ENCODE data around the gene COL5A1.

COL5A1 gene

DNA sequence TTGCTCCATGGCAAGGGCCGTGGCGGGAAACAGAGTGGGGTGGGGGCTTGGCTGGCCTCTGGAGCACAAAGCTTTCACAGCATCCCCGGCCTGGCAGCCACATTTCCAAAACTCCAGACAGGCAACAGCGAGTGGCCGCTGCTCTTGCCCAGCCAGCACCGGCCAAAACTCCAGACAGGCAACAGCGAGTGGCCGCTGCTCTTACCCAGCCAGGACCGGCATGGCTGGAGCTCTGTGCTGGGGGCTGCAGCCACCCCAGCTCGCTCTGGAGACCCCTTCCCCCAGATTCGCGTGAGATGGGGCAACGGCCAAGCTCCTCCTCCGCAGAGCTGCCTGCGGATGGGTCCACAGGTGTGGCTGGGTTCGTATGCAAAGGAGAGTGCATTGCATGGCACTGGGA, 98.5 kb downstream of the COL5A1 start:
- 89% methylated on average over 16 of the region's 16 CpGs for WGBS
- no peak overlapping the region for H3K9ac ChIP-seq (ENCODE audit: low read length)
- H2BK12ac ChIP-seq (ENCODE audit: low read length in 2 of 2), result no peak overlapping the region
- H4K91ac ChIP-seq (ENCODE audit: low read length), result no peak overlapping the region
- H3K4ac ChIP-seq (ENCODE audit: low read depth in 1 of 2, low read length in 2 of 2), result no peak overlapping the region
- no peak for DNase-seq
- no peak overlapping the region for H3K18ac ChIP-seq (ENCODE audit: low read depth in 1 of 2, low read length in 2 of 2)
- H3K9me3 ChIP-seq (ENCODE audit: control insufficient read depth, low read length), result no peaks in the 10 kb centered on the region
- H3K23ac ChIP-seq (ENCODE audit: low read length in 2 of 2), result no peak overlapping the region
- H3K79me1 ChIP-seq (replicated peaks; ENCODE audit: low read length, poor library complexity, severe bottlenecking), result peaks cover 7% of the 10 kb centered on the region
- no peak overlapping the region for H2BK120ac ChIP-seq (ENCODE audit: low read depth, low read length)
- no peak overlapping the region for H3K27ac ChIP-seq (ENCODE audit: low read length, poor library complexity, severe bottlenecking)
- no peak overlapping the region for H3K4me3 ChIP-seq (ENCODE audit: insufficient read depth in 1 of 2, low read depth in 1 of 2, low read length in 2 of 2)
- H2BK15ac ChIP-seq (ENCODE audit: low read depth, poor library complexity, severe bottlenecking), result no peak overlapping the region
- H2AK5ac ChIP-seq (ENCODE audit: low read length, severe bottlenecking), result no peak overlapping the region
- peaks cover 12% of the 10 kb centered on the region for H3K4me1 ChIP-seq (ENCODE audit: control insufficient read depth, insufficient read depth, low read depth, low read length)
- no peak overlapping the region for H2BK5ac ChIP-seq (ENCODE audit: low read depth, low read length, poor library complexity, severe bottlenecking)
- no peak overlapping the region for H2AFZ ChIP-seq (ENCODE audit: low read depth, low read length)
- H3K27me3 ChIP-seq (ENCODE audit: control insufficient read depth in 1 of 2, insufficient read depth in 1 of 2, low read length in 2 of 2), result no peaks in the 10 kb centered on the region
- no peak overlapping the region for H4K8ac ChIP-seq (ENCODE audit: low read length)
- no peak overlapping the region for H3K4me2 ChIP-seq (ENCODE audit: low read length, poor library complexity, severe bottlenecking)
- H3K14ac ChIP-seq (ENCODE audit: low read length in 2 of 2), result peak overlapping the region in 1 of 2 experiments; percentile 18
- H3K36me3 ChIP-seq (ENCODE audit: control insufficient read depth in 1 of 2, insufficient read depth in 2 of 2, low read depth in 1 of 2, low read length in 2 of 2), result peaks cover 75 to 98% of the 10 kb centered on the region in 2 experiments

DNA sequence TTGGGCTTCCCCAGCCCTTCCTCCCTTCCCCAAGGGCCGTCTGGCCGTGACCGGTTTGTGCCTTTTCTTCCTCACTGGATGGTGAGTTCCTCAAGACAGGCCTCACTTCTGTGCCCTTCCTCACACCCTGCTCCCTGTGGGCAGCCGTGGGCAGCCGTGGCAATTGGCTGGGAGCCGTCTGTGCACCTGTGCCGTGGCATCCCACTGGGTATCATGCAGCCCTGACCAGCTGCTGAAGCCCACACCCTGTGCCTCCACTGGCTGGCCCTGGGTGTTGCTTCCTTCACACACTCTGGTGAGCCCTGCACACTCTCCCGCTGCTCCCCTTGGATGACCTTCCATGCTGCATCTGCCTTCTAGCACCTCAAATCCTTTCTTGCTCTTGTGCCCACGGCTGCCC, 100.2 kb downstream of the COL5A1 start:
- Histone ChIP-seq H3K27me3 (ENCODE audit: control insufficient read depth in 1 of 2, insufficient read depth in 1 of 2, low read length in 2 of 2) (no peaks in the 10 kb centered on the region), H2BK12ac (ENCODE audit: low read length in 2 of 2) (no peak overlapping the region), H3K23ac (ENCODE audit: low read length in 2 of 2) (no peak overlapping the region), H3K4me1 (ENCODE audit: control insufficient read depth, insufficient read depth, low read depth, low read length) (peaks cover 7% of the 10 kb centered on the region), H3K4me3 (ENCODE audit: insufficient read depth in 1 of 2, low read depth in 1 of 2, low read length in 2 of 2) (no peak overlapping the region), H4K91ac (ENCODE audit: low read length) (no peak overlapping the region), H2AK5ac (ENCODE audit: low read length, severe bottlenecking) (no peak overlapping the region), H2BK5ac (ENCODE audit: low read depth, low read length, poor library complexity, severe bottlenecking) (no peak overlapping the region), H3K4ac (ENCODE audit: low read depth in 1 of 2, low read length in 2 of 2) (no peak overlapping the region), H3K36me3 (ENCODE audit: control insufficient read depth in 1 of 2, insufficient read depth in 2 of 2, low read depth in 1 of 2, low read length in 2 of 2) (peaks cover 80 to 97% of the 10 kb centered on the region in 2 experiments), H3K14ac (ENCODE audit: low read length in 2 of 2) (no peak overlapping the region), H3K9ac (ENCODE audit: low read length) (no peak overlapping the region), H3K79me1 (replicated peaks; ENCODE audit: low read length, poor library complexity, severe bottlenecking) (peaks cover 5% of the 10 kb centered on the region), H3K18ac (ENCODE audit: low read depth in 1 of 2, low read length in 2 of 2) (no peak overlapping the region), H2BK15ac (ENCODE audit: low read depth, poor library complexity, severe bottlenecking) (no peak overlapping the region), H2AFZ (ENCODE audit: low read depth, low read length) (no peak overlapping the region), H2BK120ac (ENCODE audit: low read depth, low read length) (no peak overlapping the region), H3K4me2 (ENCODE audit: low read length, poor library complexity, severe bottlenecking) (no peak overlapping the region), H4K8ac (ENCODE audit: low read length) (no peak overlapping the region), H3K9me3 (ENCODE audit: control insufficient read depth, low read length) (no peaks in the 10 kb centered on the region), H3K27ac (ENCODE audit: low read length, poor library complexity, severe bottlenecking) (no peak overlapping the region)
- WGBS, result 93% methylated on average over 9 of the region's 9 CpGs
- no peak for DNase-seq

DNA sequence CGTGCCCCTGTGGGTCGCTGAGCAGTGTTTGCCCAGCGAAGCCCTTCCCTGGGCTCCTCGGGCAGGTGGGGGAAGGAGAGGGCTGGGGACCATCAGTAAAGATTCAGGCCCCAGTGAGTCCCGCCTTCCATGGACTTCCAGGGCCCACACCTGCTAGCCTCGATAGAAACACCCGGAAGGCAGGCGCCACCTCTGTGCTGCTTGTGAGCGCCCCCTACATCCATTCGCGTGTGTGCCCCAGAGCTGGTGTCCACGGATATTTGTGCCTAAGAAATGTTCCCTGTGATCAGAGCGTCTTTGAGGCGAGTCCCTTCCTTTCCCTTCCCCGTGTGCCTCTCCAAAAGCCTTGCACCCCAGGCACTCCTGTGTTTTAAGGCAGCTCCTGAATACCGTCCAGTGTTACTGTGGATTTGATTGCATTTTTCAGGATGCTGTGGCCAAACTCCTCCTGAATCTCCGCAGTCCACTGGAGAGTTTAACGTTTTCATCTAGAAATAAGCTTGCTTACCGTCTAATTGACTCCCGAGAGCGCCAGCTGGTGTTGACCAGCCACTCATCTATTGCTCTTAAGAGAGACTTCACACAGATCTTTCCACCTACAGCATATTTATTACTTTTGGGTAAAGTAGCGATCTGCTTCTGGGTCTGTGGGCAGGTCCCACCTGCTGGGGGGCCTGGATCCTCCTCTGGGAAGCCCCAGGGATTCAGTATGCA, 101.4 kb downstream of the COL5A1 start:
- Histone ChIP-seq H4K8ac (ENCODE audit: low read length) (no peak overlapping the region), H3K4ac (ENCODE audit: low read depth in 1 of 2, low read length in 2 of 2) (no peak overlapping the region), H2BK15ac (ENCODE audit: low read depth, poor library complexity, severe bottlenecking) (no peak overlapping the region), H2AK5ac (ENCODE audit: low read length, severe bottlenecking) (no peak overlapping the region), H4K91ac (ENCODE audit: low read length) (no peak overlapping the region), H3K9me3 (ENCODE audit: control insufficient read depth, low read length) (no peaks in the 10 kb centered on the region), H3K79me1 (replicated peaks; ENCODE audit: low read length, poor library complexity, severe bottlenecking) (peaks cover 4% of the 10 kb centered on the region), H3K4me1 (ENCODE audit: control insufficient read depth, insufficient read depth, low read depth, low read length) (peaks cover 6% of the 10 kb centered on the region), H3K4me2 (ENCODE audit: low read length, poor library complexity, severe bottlenecking) (no peak overlapping the region), H2BK5ac (ENCODE audit: low read depth, low read length, poor library complexity, severe bottlenecking) (no peak overlapping the region), H2AFZ (ENCODE audit: low read depth, low read length) (no peak overlapping the region), H3K14ac (ENCODE audit: low read length in 2 of 2) (no peak overlapping the region), H3K36me3 (ENCODE audit: control insufficient read depth in 1 of 2, insufficient read depth in 2 of 2, low read depth in 1 of 2, low read length in 2 of 2) (peaks cover 80 to 97% of the 10 kb centered on the region in 2 experiments), H3K9ac (ENCODE audit: low read length) (no peak overlapping the region), H3K4me3 (ENCODE audit: insufficient read depth in 1 of 2, low read depth in 1 of 2, low read length in 2 of 2) (no peak overlapping the region), H3K18ac (ENCODE audit: low read depth in 1 of 2, low read length in 2 of 2) (no peak overlapping the region), H3K27me3 (ENCODE audit: control insufficient read depth in 1 of 2, insufficient read depth in 1 of 2, low read length in 2 of 2) (no peaks in the 10 kb centered on the region), H2BK120ac (ENCODE audit: low read depth, low read length) (no peak overlapping the region), H2BK12ac (ENCODE audit: low read length in 2 of 2) (no peak overlapping the region), H3K27ac (ENCODE audit: low read length, poor library complexity, severe bottlenecking) (no peak overlapping the region), H3K23ac (ENCODE audit: low read length in 2 of 2) (no peak overlapping the region)
- WGBS, result 95% methylated on average over 22 of the region's 22 CpGs
- no peak for DNase-seq

DNA sequence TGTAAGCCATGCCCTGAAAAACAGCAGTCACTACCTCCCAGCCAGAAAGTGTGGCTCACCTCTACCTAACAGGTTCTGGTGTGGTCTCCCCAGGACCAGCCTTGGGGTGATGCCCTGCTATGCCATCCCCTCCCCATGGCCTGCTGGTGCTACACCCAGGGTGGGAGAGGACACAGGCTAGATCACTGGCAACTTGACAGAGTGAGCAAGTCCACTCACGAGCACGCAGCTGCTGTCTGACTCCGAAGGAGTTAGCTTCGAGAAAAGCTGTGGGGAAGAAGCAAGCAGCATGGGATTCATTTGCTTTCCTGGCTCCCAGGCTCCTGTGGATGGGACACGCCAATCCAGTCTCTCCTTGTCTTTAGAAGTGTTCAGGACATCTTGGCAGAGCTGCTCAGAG, 102.2 kb downstream of the COL5A1 start:
- Histone ChIP-seq H2BK15ac (ENCODE audit: low read depth, poor library complexity, severe bottlenecking) (no peak overlapping the region), H2AFZ (ENCODE audit: low read depth, low read length) (no peak overlapping the region), H3K4me3 (ENCODE audit: insufficient read depth in 1 of 2, low read depth in 1 of 2, low read length in 2 of 2) (no peak overlapping the region), H3K9ac (ENCODE audit: low read length) (no peak overlapping the region), H3K36me3 (ENCODE audit: control insufficient read depth in 1 of 2, insufficient read depth in 2 of 2, low read depth in 1 of 2, low read length in 2 of 2) (peaks cover 84 to 92% of the 10 kb centered on the region in 2 experiments), H2BK120ac (ENCODE audit: low read depth, low read length) (no peak overlapping the region), H3K4me2 (ENCODE audit: low read length, poor library complexity, severe bottlenecking) (no peak overlapping the region), H2BK5ac (ENCODE audit: low read depth, low read length, poor library complexity, severe bottlenecking) (no peak overlapping the region), H3K27ac (ENCODE audit: low read length, poor library complexity, severe bottlenecking) (no peak overlapping the region), H3K23ac (ENCODE audit: low read length in 2 of 2) (no peak overlapping the region), H4K8ac (ENCODE audit: low read length) (no peak overlapping the region), H3K79me1 (replicated peaks; ENCODE audit: low read length, poor library complexity, severe bottlenecking) (peaks cover 4% of the 10 kb centered on the region), H3K4me1 (ENCODE audit: control insufficient read depth, insufficient read depth, low read depth, low read length) (peaks cover 4% of the 10 kb centered on the region), H3K14ac (ENCODE audit: low read length in 2 of 2) (no peak overlapping the region), H2AK5ac (ENCODE audit: low read length, severe bottlenecking) (no peak overlapping the region), H2BK12ac (ENCODE audit: low read length in 2 of 2) (no peak overlapping the region), H3K9me3 (ENCODE audit: control insufficient read depth, low read length) (no peaks in the 10 kb centered on the region), H4K91ac (ENCODE audit: low read length) (no peak overlapping the region), H3K18ac (ENCODE audit: low read depth in 1 of 2, low read length in 2 of 2) (no peak overlapping the region), H3K27me3 (ENCODE audit: control insufficient read depth in 1 of 2, insufficient read depth in 1 of 2, low read length in 2 of 2) (no peaks in the 10 kb centered on the region), H3K4ac (ENCODE audit: low read depth in 1 of 2, low read length in 2 of 2) (no peak overlapping the region)
- DNase-seq, result peak; percentile 17
- WGBS, result 100% methylated on average over 5 of the region's 5 CpGs

Measured in mesenchymal stem cell (in vitro differentiated cells and primary cell).